Ishikawa (cell line): ENCODE measurements around the gene SLFN12L.
A peak's percentile ranks its signal among the peaks of the same experiment; 100 is the strongest.

Experiments
- CEBPB ChIP-seq: IDR thresholded peaks from 2 replicates; pipeline ENCODE4 v1.6.1; 2012
- CREB1 ChIP-seq: IDR thresholded peaks from 2 replicates; pipeline ENCODE4 v1.6.1; 2012; ENCODE audit warnings: low read depth
- EGR1 ChIP-seq: IDR thresholded peaks from 2 replicates; pipeline ENCODE4 v1.6.1; 2012
- EP300 ChIP-seq: IDR thresholded peaks from 2 replicates; pipeline ENCODE4 v1.6.1; 2012; ENCODE audit warnings: borderline replicate concordance
- MAX ChIP-seq: IDR thresholded peaks from 2 replicates; pipeline ENCODE4 v1.6.1; 2012
- NFIC ChIP-seq: IDR thresholded peaks from 2 replicates; pipeline ENCODE4 v1.6.1; 2012
- RAD21 ChIP-seq: IDR thresholded peaks from 2 replicates; pipeline ENCODE4 v1.6.1; 2012; ENCODE audit warnings: low read depth
- TAF1 ChIP-seq: IDR thresholded peaks from 2 replicates; pipeline ENCODE4 v1.6.1; 2012; ENCODE audit warnings: low read depth, mild to moderate bottlenecking
- USF1 ChIP-seq: IDR thresholded peaks from 2 replicates; pipeline ENCODE4 v1.6.1; 2012
- YY1 ChIP-seq: IDR thresholded peaks from 2 replicates; pipeline ENCODE4 v1.6.1; 2012; ENCODE audit warnings: low read depth

GRCh38 chr17:35555691-35556090 is 18.2 kb upstream of the SLFN12L start:
- TF ChIP-seq MAX, result no peak
- TF ChIP-seq RAD21, result 0 out of 2 replicates have a peak, but pooled peaks have one; percentile 15
- TF ChIP-seq CEBPB, result no peak
- no peak for TF ChIP-seq EGR1
- TF ChIP-seq EP300, result no peak
- no peak for TF ChIP-seq YY1
- TF ChIP-seq TAF1, result no peak
- TF ChIP-seq CREB1, result no peak
- no peak for TF ChIP-seq USF1
- TF ChIP-seq NFIC, result no peak
